Measurements from ENCODE around the gene ANXA11.
"Not testable (repeated sequence)": the region's sequence is repeated elsewhere in the genome, so short reads cannot be mapped to it uniquely, and the experiment has no call there.

ANXA11 gene

GRCh38 chr10:80137031-80137862, 68.1 kb downstream of the ANXA11 start:
- in situ Hi-C loops (cut with MboI; ENCODE audit: low pct_unique_long_range_greater_than_20kb, low sequenced_read_pairs, unreplicated experiment): no loop called here
- DNase-seq (ENCODE audit: low spot score): no peak

GRCh38 chr10:80136134-80136571, 69.2 kb downstream of the ANXA11 start:
- DNase-seq (ENCODE audit: low spot score): no peak
- in situ Hi-C loops (cut with MboI; ENCODE audit: low pct_unique_long_range_greater_than_20kb, low sequenced_read_pairs, unreplicated experiment): no loop called here
- TF ChIP-seq CTCF (IDR thresholded peaks at IDR 0.05; ENCODE audit: extremely low read depth, insufficient read depth, missing control alignments): no peak

More at GRCh38 chr10:80137031-80137862, 68.1 kb downstream of the ANXA11 start:
- no peak for TF ChIP-seq CTCF (IDR thresholded peaks at IDR 0.05; ENCODE audit: extremely low read depth, insufficient read depth, missing control alignments)

GRCh38 chr10:80133687-80134086, 71.7 kb downstream of the ANXA11 start:
- in situ Hi-C loops (cut with MboI; ENCODE audit: low pct_unique_long_range_greater_than_20kb, low sequenced_read_pairs, unreplicated experiment): not testable (repeated sequence)

GRCh38 chr10:80133206-80133605, 72.1 kb downstream of the ANXA11 start:
- DNase-seq (ENCODE audit: low spot score): no peak
- in situ Hi-C loops (cut with MboI; ENCODE audit: low pct_unique_long_range_greater_than_20kb, low sequenced_read_pairs, unreplicated experiment): no loop called here
- no peak for TF ChIP-seq CTCF (IDR thresholded peaks at IDR 0.05; ENCODE audit: extremely low read depth, insufficient read depth, missing control alignments)

More at GRCh38 chr10:80133687-80134086, 71.7 kb downstream of the ANXA11 start:
- DNase-seq (ENCODE audit: low spot score): not testable (repeated sequence)

GRCh38 chr10:80132299-80133139, 72.8 kb downstream of the ANXA11 start, which contains the start of gene PLAC9:
PLAC9 (plus strand) TSS chr10:80132730; CDS start chr10:80132763, 33 bp downstream.
- DNase-seq (ENCODE audit: low spot score): no peak
- in situ Hi-C loops (cut with MboI; ENCODE audit: low pct_unique_long_range_greater_than_20kb, low sequenced_read_pairs, unreplicated experiment): no loop called here
- TF ChIP-seq CTCF (IDR thresholded peaks at IDR 0.05; ENCODE audit: extremely low read depth, insufficient read depth, missing control alignments): no peak

GRCh38 chr10:80131499-80131901, 73.8 kb downstream of the ANXA11 start:
- DNase-seq (ENCODE audit: low spot score): no peak
- in situ Hi-C loops (cut with MboI; ENCODE audit: low pct_unique_long_range_greater_than_20kb, low sequenced_read_pairs, unreplicated experiment): no loop called here
- no peak for TF ChIP-seq CTCF (IDR thresholded peaks at IDR 0.05; ENCODE audit: extremely low read depth, insufficient read depth, missing control alignments)

All from GM13977 (cell line).